Effector memory CD4-positive, alpha-beta T cell (primary cell): ENCODE results near the gene MRPL43.
A peak's percentile ranks its signal among the peaks of the same experiment; 100 is the strongest.

ENCODE experiments used
- DNase-seq, 3 donors: peaks; one replicate each; pipeline ENCODE4 v3.0.0-alpha.2; 2020
- H3K27ac ChIP-seq: 2 replicates; pipeline ENCODE4 v1.7.0; 2013; ENCODE audit warnings: mild to moderate bottlenecking, low read length, moderate library complexity; ENCODE audit not compliant: insufficient read depth, poor library complexity, severe bottlenecking
- H3K27me3 ChIP-seq: replicated peaks from 2 replicates; pipeline ENCODE4 v1.7.0; 2013; ENCODE audit warnings: mild to moderate bottlenecking, low read length; ENCODE audit not compliant: insufficient read depth, control insufficient read depth, poor library complexity, severe bottlenecking
- H3K36me3 ChIP-seq: 2 replicates; pipeline ENCODE4 v1.7.0; 2013; ENCODE audit warnings: mild to moderate bottlenecking, low read length, moderate library complexity; ENCODE audit not compliant: control insufficient read depth, insufficient read depth
- H3K4me1 ChIP-seq: 2 replicates; pipeline ENCODE4 v1.7.0; 2013; ENCODE audit warnings: low read length, mild to moderate bottlenecking; ENCODE audit not compliant: control insufficient read depth, insufficient read depth, poor library complexity, severe bottlenecking
- H3K4me3 ChIP-seq: 2 replicates; pipeline ENCODE4 v1.7.0; 2013; ENCODE audit warnings: low read length, low read depth, mild to moderate bottlenecking; ENCODE audit not compliant: insufficient read depth, poor library complexity, severe bottlenecking
- H3K9me3 ChIP-seq: 2 replicates; pipeline ENCODE4 v1.7.0; 2013; ENCODE audit warnings: mild to moderate bottlenecking, low read length, moderate library complexity; ENCODE audit not compliant: control insufficient read depth

MRPL43 gene

DNA sequence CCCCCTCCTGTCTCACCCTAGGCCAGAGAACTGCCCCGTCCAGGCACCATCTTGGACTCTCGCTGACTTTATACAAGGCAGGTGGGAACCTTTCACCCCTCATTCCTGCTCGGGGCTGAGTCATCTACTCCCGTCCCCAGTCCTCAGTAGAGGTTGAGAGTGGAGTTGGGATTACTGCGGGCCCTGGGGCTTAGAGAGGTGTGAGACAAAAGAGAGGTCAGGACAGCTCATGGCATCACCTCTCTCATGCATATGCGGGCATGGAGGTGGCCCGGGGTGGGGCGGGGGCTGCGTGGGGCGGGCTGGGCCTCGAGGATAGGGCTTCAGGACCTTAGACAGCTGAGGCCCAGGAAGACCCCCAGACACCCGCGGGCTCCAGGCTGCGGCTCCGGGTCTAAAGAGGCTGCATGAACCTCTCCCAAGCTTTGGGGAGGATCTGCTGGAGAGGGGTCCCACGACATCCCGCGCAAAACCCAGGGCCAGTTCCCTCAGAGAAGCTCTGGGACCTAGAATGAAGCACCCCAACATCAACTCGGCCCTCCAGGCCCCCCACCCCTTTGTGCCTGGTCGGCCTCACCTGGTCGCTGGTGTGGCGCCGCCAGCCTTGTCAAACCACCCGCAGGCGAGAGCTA lies 43.3 kb upstream of the MRPL43 start:
- no peaks in the 10 kb centered on the region for H3K27me3 ChIP-seq
- no peak for DNase-seq
- peak overlapping the region; percentile 92 for H3K27ac ChIP-seq
- H3K4me1 ChIP-seq: peaks cover 18% of the 10 kb centered on the region
- H3K4me3 ChIP-seq: peak overlapping the region; percentile 82
- H3K9me3 ChIP-seq: no peaks in the 10 kb centered on the region
- H3K36me3 ChIP-seq: peaks cover 12% of the 10 kb centered on the region

DNA sequence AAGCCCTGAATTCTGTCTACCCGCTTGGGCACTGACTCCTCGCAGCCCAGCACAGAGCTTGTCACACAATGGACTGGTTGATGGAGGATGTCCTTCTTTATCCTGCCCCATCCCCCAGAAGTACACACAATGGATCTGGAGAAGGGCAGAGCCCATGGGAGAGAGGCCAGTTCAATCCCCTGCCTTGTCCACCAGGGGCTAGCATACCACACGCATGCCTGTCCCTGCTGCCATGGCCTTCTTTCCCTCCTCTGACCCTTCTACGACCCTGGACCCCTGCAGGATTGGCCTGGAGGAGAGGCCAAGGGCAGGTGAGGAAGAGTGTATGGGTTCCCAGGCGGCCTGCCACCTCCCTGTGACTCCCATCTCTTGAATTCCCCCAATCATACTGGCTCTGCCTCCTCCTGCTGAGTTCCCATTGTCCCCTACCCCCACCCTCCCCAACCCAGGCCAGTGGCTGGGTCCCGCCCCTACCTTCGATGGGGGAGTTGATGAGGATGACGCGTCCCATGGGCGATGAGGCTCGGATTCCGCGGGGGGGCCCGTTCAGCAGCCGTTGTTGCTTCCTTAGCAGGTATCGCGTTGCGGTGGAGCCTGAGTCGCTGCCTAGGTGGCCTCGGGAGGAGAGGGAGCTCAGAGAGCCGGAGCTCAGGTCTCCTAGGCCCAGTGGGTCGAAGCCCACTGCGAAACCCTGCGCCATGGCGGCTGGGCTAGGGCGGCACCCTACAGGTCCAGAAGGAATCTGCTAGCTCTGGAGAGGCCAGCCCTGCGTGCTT lies 42.4 kb upstream of the MRPL43 start:
- no peak for DNase-seq
- peaks cover 3% of the 10 kb centered on the region for H3K36me3 ChIP-seq
- no peaks in the 10 kb centered on the region for H3K27me3 ChIP-seq
- H3K4me3 ChIP-seq: no peak overlapping the region
- H3K4me1 ChIP-seq: peaks cover 18% of the 10 kb centered on the region
- H3K27ac ChIP-seq: no peak overlapping the region
- H3K9me3 ChIP-seq: no peaks in the 10 kb centered on the region

DNA sequence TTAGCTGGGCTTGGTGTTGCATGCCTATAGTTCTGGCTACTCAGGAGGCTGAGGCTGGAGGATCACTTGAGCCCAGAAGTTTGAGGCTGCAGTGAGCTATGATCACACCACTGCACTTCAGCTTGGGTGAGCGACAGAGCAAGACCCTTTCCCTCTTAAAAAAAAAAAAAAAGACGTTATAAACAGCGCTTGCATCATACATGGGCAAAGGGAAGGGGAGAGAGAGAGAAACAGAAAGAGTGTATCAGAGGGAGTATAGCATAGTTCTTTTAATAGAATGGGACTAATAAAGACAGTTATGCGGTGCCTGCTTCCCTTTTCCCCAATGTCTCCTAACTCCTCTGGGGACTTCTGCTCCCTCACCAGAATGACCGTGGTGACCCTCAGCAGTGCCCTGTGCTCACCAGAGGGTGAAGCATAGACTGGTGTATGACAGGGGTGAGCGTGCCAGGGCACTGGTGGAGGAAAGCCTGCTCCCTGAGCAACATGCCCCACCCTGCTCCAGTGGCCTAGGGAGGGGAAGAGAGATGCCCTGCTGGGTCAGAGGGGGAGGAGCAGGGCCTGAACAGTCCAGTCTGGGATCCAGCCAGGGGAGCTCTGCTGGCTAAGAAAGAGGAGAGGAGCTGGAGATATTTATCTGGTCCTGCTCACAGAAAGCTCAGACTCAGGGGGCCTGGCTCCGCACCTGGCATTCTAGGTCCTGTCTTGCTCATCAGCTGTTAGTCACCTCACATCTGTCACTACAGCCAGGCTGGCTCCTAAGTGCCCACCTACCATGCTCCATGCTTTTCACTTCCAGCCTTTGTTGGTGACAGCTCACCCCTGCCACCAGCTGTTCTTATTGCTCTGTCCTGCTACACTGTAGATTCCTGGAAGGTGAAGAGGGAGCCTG lies 41.4 kb upstream of the MRPL43 start:
- Histone ChIP-seq H3K4me3 (no peak overlapping the region), H3K27me3 (no peaks in the 10 kb centered on the region), H3K36me3 (no peaks in the 10 kb centered on the region), H3K27ac (no peak overlapping the region), H3K9me3 (no peaks in the 10 kb centered on the region), H3K4me1 (peaks cover 18% of the 10 kb centered on the region)
- DNase-seq: no peak

DNA sequence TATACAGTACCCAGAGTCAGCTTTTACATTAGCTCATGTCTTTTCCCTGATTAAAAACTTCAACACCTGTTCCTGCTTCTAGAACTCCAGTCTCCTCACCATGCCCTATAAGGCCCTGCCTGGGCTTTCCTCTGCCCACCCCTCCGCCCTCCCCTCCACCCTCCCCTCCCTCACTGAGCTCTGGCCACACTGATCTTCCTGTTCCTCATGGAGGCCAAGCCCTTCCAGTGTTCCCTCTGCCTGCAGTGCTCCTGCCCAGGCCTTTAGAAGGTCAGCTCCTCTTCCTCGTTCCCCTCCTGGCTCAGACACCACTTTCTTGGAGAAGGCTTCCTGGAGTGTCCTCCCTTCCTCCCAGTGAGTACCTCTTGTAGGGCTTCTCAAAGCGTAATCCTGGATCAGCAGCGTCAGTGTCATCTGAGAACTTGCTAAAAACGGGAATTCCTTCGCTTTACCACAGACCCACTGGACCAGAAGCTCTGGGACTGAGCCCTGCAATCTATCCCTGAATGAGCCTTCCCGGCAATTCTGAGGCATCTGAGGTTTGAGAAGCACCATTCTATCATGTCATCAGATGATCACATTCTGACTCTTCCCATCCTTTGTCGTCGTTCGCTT lies 39.9 kb upstream of the MRPL43 start:
- H3K27ac ChIP-seq: no peak overlapping the region

DNA sequence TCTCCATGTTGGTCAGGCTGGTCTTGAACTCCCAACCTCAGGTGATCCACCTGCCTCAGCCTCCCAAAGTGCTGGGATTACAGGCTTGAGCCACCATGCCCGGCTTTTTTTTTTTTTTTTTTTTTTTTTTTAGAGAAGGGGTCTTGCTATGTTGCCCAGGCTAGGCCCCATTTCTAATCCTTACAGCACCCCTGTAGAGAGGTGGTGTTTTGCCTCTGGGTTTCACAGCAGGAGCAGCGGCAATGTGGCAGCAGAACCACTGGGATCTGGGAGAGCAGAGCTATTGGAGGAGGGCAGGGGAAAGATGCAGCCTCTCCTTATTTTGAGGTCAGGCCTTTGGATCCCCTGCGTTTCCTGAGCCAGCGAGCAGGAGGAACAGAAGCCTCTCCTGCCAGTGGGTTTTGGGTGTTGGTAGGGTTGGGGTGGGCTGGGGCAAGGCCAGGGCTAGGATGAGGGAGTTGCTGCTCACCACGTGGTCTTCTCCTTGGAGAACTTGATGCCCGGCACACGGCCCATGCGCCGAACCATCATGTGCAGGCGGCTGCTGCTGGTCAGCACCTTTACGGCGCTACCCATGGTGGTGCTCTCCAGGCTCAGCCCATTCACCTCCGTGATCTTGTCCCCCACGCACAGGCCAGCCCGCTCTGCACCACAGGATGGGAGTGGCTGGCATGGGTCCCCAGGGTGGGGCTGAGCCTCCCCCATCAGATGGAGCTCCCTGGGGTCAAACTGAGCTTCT lies 35.8 kb upstream of the MRPL43 start:
- Histone ChIP-seq H3K36me3 (no peaks in the 10 kb centered on the region), H3K27ac (no peak overlapping the region), H3K9me3 (no peaks in the 10 kb centered on the region), H3K4me1 (peaks cover 3% of the 10 kb centered on the region), H3K27me3 (no peaks in the 10 kb centered on the region), H3K4me3 (no peak overlapping the region)
- no peak for DNase-seq

More for the DNA sequence above, 39.9 kb upstream of the MRPL43 start:
- Histone ChIP-seq H3K27me3 (no peaks in the 10 kb centered on the region), H3K9me3 (no peaks in the 10 kb centered on the region), H3K4me1 (peaks cover 7% of the 10 kb centered on the region), H3K36me3 (no peaks in the 10 kb centered on the region), H3K4me3 (no peak overlapping the region)
- DNase-seq: no peak

DNA sequence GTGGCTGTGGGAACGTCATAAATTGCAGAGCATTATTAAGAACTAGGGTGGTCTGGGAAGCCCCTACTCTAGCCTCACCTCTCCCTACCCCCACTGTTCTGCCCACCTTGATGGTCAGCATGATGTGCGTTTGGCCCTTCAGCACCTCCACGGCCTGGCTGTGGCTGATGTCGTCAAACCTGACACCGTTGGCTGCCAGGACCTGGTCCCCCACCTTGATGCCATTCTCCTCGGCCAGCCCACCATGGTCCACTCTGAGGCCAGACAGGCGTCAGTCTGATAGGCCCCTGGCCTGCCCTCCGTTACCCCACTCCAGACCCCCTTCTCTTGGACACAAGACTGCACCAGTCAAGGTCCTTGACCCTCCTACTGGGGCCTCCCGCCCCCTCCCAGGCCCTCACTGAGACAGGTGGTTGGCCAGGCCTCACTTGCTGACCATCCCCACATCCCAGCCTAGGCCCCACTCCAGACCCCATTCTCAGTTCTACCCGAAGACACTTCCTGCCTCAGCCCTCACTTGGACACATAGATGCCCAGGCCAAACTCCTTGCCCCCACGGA lies 34.5 kb upstream of the MRPL43 start:
- H3K27me3 ChIP-seq: no peaks in the 10 kb centered on the region
- no peak for DNase-seq
- peaks cover 3% of the 10 kb centered on the region for H3K4me1 ChIP-seq
- H3K27ac ChIP-seq: no peak overlapping the region
- no peaks in the 10 kb centered on the region for H3K36me3 ChIP-seq
- H3K9me3 ChIP-seq: no peaks in the 10 kb centered on the region
- H3K4me3 ChIP-seq: no peak overlapping the region

DNA sequence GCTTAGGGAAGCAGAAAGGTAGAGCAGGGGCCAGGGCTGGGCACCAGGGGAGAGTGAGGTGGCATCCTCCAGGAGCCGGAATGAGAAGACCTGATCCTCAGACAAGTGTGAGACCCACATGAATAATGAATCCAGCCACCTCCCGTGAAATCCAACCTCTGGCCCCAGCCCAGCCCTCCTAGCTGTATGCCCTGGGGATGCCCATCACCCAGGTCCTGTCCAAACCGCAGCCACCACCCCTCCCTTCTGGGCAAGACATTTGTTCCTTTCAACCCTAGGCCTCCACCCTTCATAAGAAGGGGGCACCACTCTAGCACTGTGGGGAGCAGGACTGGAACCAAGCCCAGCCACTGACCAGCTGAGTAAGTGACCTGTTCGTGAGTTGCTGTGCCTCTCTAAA lies 33.9 kb upstream of the MRPL43 start:
- H3K4me1 ChIP-seq: peaks cover 3% of the 10 kb centered on the region
- H3K27me3 ChIP-seq: no peaks in the 10 kb centered on the region
- H3K9me3 ChIP-seq: no peaks in the 10 kb centered on the region
- no peaks in the 10 kb centered on the region for H3K36me3 ChIP-seq
- no peak for DNase-seq
- H3K27ac ChIP-seq: no peak overlapping the region
- H3K4me3 ChIP-seq: no peak overlapping the region

DNA sequence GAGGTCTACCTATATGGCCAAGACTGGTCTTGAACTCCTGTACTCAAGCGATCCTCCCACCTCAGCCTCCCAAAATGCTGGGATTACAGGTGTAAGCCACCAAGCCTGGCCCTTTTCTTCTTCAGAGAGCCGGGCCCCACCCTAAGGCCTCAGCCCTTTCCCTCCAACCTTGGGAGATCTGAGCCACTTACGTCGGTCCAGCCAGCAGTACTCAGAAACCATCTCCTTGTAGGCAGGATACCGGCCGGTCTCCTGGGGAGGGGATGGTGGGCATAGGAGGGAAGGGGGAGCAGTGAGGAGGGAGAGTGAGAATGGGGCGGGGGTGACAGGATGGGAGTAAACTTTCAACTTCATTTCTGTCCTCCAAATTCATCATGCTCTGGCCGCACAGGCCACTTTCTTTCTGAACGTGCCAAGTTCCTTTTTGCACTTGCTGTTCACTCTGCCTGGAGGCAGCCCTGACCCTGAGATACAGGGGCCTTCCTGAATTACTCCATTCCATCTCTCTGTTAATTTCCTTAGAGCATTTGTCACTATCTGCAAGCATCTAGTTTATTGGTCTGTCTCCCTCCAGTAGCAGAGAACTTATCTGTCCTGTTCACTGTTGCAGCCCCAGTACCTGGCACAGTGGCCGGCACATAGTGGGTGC lies 33.3 kb upstream of the MRPL43 start:
- H3K27me3 ChIP-seq: peaks cover under 1% of the 10 kb centered on the region
- peaks cover 3% of the 10 kb centered on the region for H3K4me1 ChIP-seq
- no peak for DNase-seq

DNA sequence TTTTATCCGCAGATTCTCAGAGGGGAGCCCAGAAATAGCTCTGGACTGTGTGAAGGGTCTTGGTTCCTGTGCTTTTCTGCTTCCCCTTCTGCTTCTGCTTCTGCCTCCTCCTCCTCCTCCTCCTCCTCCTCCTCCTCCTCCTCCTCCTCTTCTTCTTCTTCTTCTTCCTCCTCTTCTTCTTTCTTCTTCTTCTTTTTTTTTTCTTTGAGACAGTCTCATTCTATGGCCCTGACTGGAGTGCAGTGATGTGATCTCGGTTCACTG lies 32.1 kb upstream of the MRPL43 start:
- DNase-seq: no peak
- no peaks in the 10 kb centered on the region for H3K36me3 ChIP-seq
- peaks cover 2% of the 10 kb centered on the region for H3K27me3 ChIP-seq
- no peak overlapping the region for H3K27ac ChIP-seq
- peaks cover 3% of the 10 kb centered on the region for H3K4me1 ChIP-seq
- H3K4me3 ChIP-seq: no peak overlapping the region
- H3K9me3 ChIP-seq: no peaks in the 10 kb centered on the region

More for the DNA sequence above, 33.3 kb upstream of the MRPL43 start:
- Histone ChIP-seq H3K27ac (no peak overlapping the region), H3K36me3 (no peaks in the 10 kb centered on the region), H3K4me3 (no peak overlapping the region), H3K9me3 (no peaks in the 10 kb centered on the region)
